DND-41 (cell line): ENCODE data around the gene CNST.
"Not testable (repeated sequence)": the region's sequence is repeated elsewhere in the genome, so short reads cannot be mapped to it uniquely, and the experiment has no call there.

Source experiments
- ATAC-seq: fragments of 200-7000 bp; cut with Tn5 transposase; 3 replicates; pipeline ENCODE4 v1.9.1; 2021; ENCODE audit warnings: low read depth; ENCODE audit not compliant: insufficient read depth
- DNase-seq: peaks from one replicate; pipeline ENCODE4 v3.0.0-alpha.2; 2020
- H2AFZ ChIP-seq: 2 replicates; pipeline ENCODE4 v1.6.0; 2012; ENCODE audit warnings: low read depth, low read length
- H3K27ac ChIP-seq: 2 replicates; pipeline ENCODE4 v1.5.1; 2012; ENCODE audit warnings: low read length, inconsistent platforms
- H3K27me3 ChIP-seq: fragments of 200-600 bp; sonication (generic); 2 replicates; pipeline ENCODE4 v1.6.0; 2012; ENCODE audit warnings: low read length, mild to moderate bottlenecking, inconsistent platforms; ENCODE audit not compliant: insufficient read depth, poor library complexity
- H3K36me3 ChIP-seq: 2 replicates; pipeline ENCODE4 v1.5.1; 2012; ENCODE audit warnings: low read length, inconsistent platforms; ENCODE audit not compliant: insufficient read depth
- H3K4me1 ChIP-seq: 2 replicates; pipeline ENCODE4 v1.5.1; 2012; ENCODE audit warnings: mild to moderate bottlenecking, low read length; ENCODE audit not compliant: insufficient read depth
- H3K4me2 ChIP-seq: 2 replicates; pipeline ENCODE4 v1.6.0; 2012; ENCODE audit warnings: mild to moderate bottlenecking, moderate library complexity, low read length, inconsistent platforms; ENCODE audit not compliant: insufficient read depth
- H3K4me3 ChIP-seq, 2 experiments: fragments of 200-600 bp in 1 of 2; shearing (Covaris generic) in 1 of 2; 2 replicates each; pipeline ENCODE4 v1.5.1; 2012 to 2016; ENCODE audit warnings: inconsistent platforms in 2 of 2, low read length in 2 of 2, mild to moderate bottlenecking in 2 of 2, low read depth in 1 of 2, moderate library complexity in 1 of 2
- H3K79me2 ChIP-seq: 2 replicates; pipeline ENCODE4 v1.6.0; 2012; ENCODE audit warnings: low read length, inconsistent platforms; ENCODE audit not compliant: insufficient read depth
- H3K9ac ChIP-seq: 2 replicates; pipeline ENCODE4 v1.6.0; 2012; ENCODE audit warnings: low read depth, mild to moderate bottlenecking, inconsistent platforms, low read length, moderate library complexity
- H3K9me3 ChIP-seq: 2 replicates; pipeline ENCODE4 v1.5.1; 2012; ENCODE audit warnings: low read length, moderate library complexity, mild to moderate bottlenecking, inconsistent platforms; ENCODE audit not compliant: insufficient read depth, severe bottlenecking
- H4K20me1 ChIP-seq: 2 replicates; pipeline ENCODE4 v1.6.0; 2012; ENCODE audit warnings: low read length; ENCODE audit not compliant: insufficient read depth
- CTCF ChIP-seq: IDR thresholded peaks from 2 replicates; pipeline ENCODE4 v1.5.1; 2012; ENCODE audit warnings: borderline replicate concordance, low read length, moderate library complexity, mild to moderate bottlenecking; ENCODE audit not compliant: poor library complexity, severe bottlenecking; ENCODE audit errors: extremely low read depth
- EZH2 ChIP-seq: IDR thresholded peaks from 3 replicates; pipeline ENCODE4 v1.6.1; 2012; ENCODE audit warnings: borderline replicate concordance, low read depth, mild to moderate bottlenecking, moderate library complexity, low read length, inconsistent platforms; ENCODE audit not compliant: severe bottlenecking

Gene CNST

GRCh38 chr1:246587032-246587431 lies 20.8 kb downstream of the CNST start:
- Histone ChIP-seq H3K9me3 (peaks cover 5% of the 10 kb centered on the region), H3K4me2 (no peak overlapping the region), H3K4me3 (no peak overlapping the region), H4K20me1 (peaks cover 7% of the 10 kb centered on the region; the same call in 1 of the 2 replicates), H2AFZ (no peak overlapping the region), H3K27ac (no peak overlapping the region), H3K36me3 (peaks cover 25% of the 10 kb centered on the region), H3K9ac (no peak overlapping the region), H3K4me1 (no peaks in the 10 kb centered on the region), H3K79me2 (peaks cover 68% of the 10 kb centered on the region), H3K27me3 (no peaks in the 10 kb centered on the region)
- TF ChIP-seq CTCF, result no peak
- TF ChIP-seq EZH2, result no peak
- ATAC-seq, result no peak
- no peak for DNase-seq

- Histone ChIP-seq H3K36me3 (peaks cover 23% of the 10 kb centered on the region), H3K4me3 (no peak overlapping the region), H3K4me2 (no peak overlapping the region), H3K9me3 (peaks cover 5% of the 10 kb centered on the region), H3K27ac (no peak overlapping the region), H3K27me3 (no peaks in the 10 kb centered on the region), H3K79me2 (peaks cover 62% of the 10 kb centered on the region), H3K9ac (no peak overlapping the region), H3K4me1 (no peaks in the 10 kb centered on the region), H4K20me1 (peaks cover 5% of the 10 kb centered on the region; the same call in 1 of the 2 replicates), H2AFZ (no peak overlapping the region)
- DNase-seq (no peak), ATAC-seq (no peak)
- TF ChIP-seq CTCF (no peak), EZH2 (no peak)
Observed at GRCh38 chr1:246587606-246588005, 21.4 kb downstream of the CNST start.

- peaks cover 2% of the 10 kb centered on the region; the same call in 1 of the 2 replicates for H4K20me1 ChIP-seq
Observed at GRCh38 chr1:246588159-246588721, 22.0 kb downstream of the CNST start.

GRCh38 chr1:246589919-246590318 lies 23.7 kb downstream of the CNST start:
- H2AFZ ChIP-seq, DNase-seq, H3K4me2 ChIP-seq, H4K20me1 ChIP-seq, H3K9me3 ChIP-seq, H3K4me1 ChIP-seq, H3K27ac ChIP-seq, H3K4me3 ChIP-seq, ATAC-seq, H3K27me3 ChIP-seq, H3K9ac ChIP-seq: not testable (repeated sequence)
- Histone ChIP-seq H3K79me2 (peaks cover 40% of the 10 kb centered on the region), H3K36me3 (peaks cover 14% of the 10 kb centered on the region)

More at GRCh38 chr1:246588159-246588721, 22.0 kb downstream of the CNST start:
- H3K79me2 ChIP-seq, result peaks cover 56% of the 10 kb centered on the region
- no peak overlapping the region for H2AFZ ChIP-seq
- H3K4me2 ChIP-seq, result no peak overlapping the region
- DNase-seq, result no peak
- no peak overlapping the region for H3K27ac ChIP-seq
- no peak overlapping the region for H3K4me3 ChIP-seq
- ATAC-seq, result no peak
- TF ChIP-seq CTCF (no peak), EZH2 (no peak)
- H3K27me3 ChIP-seq, result no peaks in the 10 kb centered on the region
- H3K36me3 ChIP-seq, result peaks cover 20% of the 10 kb centered on the region
- H3K9me3 ChIP-seq, result peaks cover 5% of the 10 kb centered on the region
- no peak overlapping the region for H3K9ac ChIP-seq
- H3K4me1 ChIP-seq, result no peaks in the 10 kb centered on the region
